Chondrocyte (in vitro differentiated cells): ENCODE data around the gene CALN1. TPM values are rescaled to one million over a fixed set of nuclear protein-coding genes. Genes with fewer than 3 reads are reported as not detected.

Experiments
- DNase-seq: peaks from one replicate; pipeline ENCODE4 v3.0.0; 2021; ENCODE audit warnings: mixed read lengths, low spot score
- H3K27ac Mint-ChIP-seq: one replicate; pipeline ENCODE4 v1.8.0; 2021; ENCODE audit warnings: mild to moderate bottlenecking, moderate library complexity, mixed read lengths; ENCODE audit not compliant: unreplicated experiment
- H3K27me3 Mint-ChIP-seq: 2 replicates; pipeline ENCODE4 v1.8.0; 2021; ENCODE audit warnings: low read depth, mixed read lengths
- H3K36me3 Mint-ChIP-seq: 2 replicates; pipeline ENCODE4 v1.8.0; 2021; ENCODE audit warnings: low read depth, mixed read lengths
- H3K4me1 Mint-ChIP-seq: 2 replicates; pipeline ENCODE4 v1.8.0; 2021; ENCODE audit warnings: low read depth, mild to moderate bottlenecking, mixed read lengths
- H3K4me3 Mint-ChIP-seq: one replicate; pipeline ENCODE4 v1.8.0; 2021; ENCODE audit warnings: mild to moderate bottlenecking, moderate library complexity, mixed read lengths; ENCODE audit not compliant: unreplicated experiment
- H3K9me3 Mint-ChIP-seq: 2 replicates; pipeline ENCODE4 v1.8.0; 2021; ENCODE audit warnings: low read depth, mixed read lengths
- total RNA-seq: library from RNA; stranded (reverse); gene quantifications from 3 replicates; pipeline ENCODE4 v1.2.1, GENCODE V29; 2021
- TF ChIP-seq, protein P1 (sequence below): fragments of 200-600 bp; sonication (generic); IDR thresholded peaks from 2 replicates; pipeline ENCODE4 v1.5.0; 2021; ENCODE audit warnings: antibody characterized with exemption, mild to moderate bottlenecking, moderate library complexity

Gene CALN1
- total RNA-seq, 1 donor from 2014 or later: not detected

DNA sequence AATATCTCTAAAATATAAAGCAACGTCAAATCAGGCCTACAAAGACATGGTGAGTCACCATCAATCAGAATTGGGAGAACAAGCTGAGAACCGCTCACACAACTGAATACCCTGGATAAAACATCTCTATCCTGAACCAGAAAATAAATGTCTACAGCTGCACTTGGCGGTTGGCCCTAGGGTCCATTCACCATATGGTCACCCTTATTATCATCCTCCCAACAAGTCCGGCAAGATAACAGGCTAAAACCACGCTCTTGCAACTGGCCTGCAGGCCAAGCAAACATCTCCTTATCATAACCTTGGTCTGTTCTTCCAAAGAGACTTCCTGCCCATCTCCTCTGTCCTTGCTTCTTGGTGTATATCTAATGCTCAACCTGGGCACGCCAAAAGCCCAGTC, 310.7 kb downstream of the CALN1 start:
- Mint-ChIP-seq H3K27me3 (no peaks in the 10 kb centered on the region), H3K36me3 (no peaks in the 10 kb centered on the region), H3K9me3 (peaks cover 2% of the 10 kb centered on the region), H3K4me1 (peaks cover 17% of the 10 kb centered on the region), H3K4me3 (no peak overlapping the region), H3K27ac (no peak overlapping the region)
- TF ChIP-seq, protein P1, sequence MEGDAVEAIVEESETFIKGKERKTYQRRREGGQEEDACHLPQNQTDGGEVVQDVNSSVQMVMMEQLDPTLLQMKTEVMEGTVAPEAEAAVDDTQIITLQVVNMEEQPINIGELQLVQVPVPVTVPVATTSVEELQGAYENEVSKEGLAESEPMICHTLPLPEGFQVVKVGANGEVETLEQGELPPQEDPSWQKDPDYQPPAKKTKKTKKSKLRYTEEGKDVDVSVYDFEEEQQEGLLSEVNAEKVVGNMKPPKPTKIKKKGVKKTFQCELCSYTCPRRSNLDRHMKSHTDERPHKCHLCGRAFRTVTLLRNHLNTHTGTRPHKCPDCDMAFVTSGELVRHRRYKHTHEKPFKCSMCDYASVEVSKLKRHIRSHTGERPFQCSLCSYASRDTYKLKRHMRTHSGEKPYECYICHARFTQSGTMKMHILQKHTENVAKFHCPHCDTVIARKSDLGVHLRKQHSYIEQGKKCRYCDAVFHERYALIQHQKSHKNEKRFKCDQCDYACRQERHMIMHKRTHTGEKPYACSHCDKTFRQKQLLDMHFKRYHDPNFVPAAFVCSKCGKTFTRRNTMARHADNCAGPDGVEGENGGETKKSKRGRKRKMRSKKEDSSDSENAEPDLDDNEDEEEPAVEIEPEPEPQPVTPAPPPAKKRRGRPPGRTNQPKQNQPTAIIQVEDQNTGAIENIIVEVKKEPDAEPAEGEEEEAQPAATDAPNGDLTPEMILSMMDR: no peak
- no peak for DNase-seq

GRCh38 chr7:72099784-72100183, 312.4 kb downstream of the CALN1 start:
- no peak for DNase-seq
- Mint-ChIP-seq H3K27me3 (no peaks in the 10 kb centered on the region), H3K27ac (peak overlapping the region; percentile 41), H3K4me1 (peaks cover 17% of the 10 kb centered on the region), H3K9me3 (peaks cover 2% of the 10 kb centered on the region), H3K36me3 (no peaks in the 10 kb centered on the region), H3K4me3 (no peak overlapping the region)
- TF ChIP-seq, protein P1: no peak

DNA sequence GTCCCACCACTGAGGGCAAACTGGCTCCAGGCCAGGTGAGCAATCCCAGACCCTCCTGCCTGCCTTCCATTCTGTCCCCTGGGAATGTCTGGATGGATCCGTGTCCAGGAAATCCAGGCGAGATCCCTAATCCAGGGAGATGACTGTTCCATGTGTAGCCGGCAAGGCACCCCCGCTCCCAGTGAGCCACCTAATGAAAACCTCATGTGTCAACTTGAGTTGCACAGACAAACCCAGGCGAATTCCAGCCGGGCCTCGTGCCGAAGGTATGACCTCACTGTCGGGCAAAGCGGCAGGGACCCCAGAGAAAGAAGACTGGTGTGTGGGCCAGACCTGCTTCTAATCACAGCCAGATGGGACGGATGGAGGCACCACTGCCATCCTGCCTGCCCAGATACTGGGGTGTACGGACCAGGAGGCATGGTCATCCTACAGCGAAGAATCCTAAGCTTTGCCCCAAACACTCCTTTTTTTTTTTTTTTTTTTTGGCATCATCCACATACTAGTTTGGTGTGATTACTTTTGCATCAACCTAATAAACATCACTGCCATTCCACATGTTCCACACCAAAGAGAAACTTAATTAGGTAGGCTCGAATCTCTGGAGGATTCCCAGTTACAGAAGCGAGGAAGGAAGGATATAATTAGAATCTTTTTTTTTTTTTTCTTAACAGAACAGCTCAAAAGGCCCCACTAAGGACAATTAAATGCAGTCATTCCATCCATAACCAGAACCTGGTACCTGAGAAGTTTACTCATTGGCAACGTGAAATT, 313.1 kb downstream of the CALN1 start:
- Mint-ChIP-seq H3K4me3 (no peak overlapping the region), H3K27me3 (no peaks in the 10 kb centered on the region), H3K4me1 (peaks cover 17% of the 10 kb centered on the region), H3K27ac (peak overlapping the region; percentile 81), H3K9me3 (peaks cover 2% of the 10 kb centered on the region), H3K36me3 (no peaks in the 10 kb centered on the region)
- TF ChIP-seq, protein P1: no peak
- no peak for DNase-seq

GRCh38 chr7:72097226-72097625, 314.9 kb downstream of the CALN1 start:
- H3K36me3 Mint-ChIP-seq: no peaks in the 10 kb centered on the region
- H3K9me3 Mint-ChIP-seq: peaks cover 2% of the 10 kb centered on the region
- H3K27me3 Mint-ChIP-seq: no peaks in the 10 kb centered on the region
- no peak overlapping the region for H3K27ac Mint-ChIP-seq
- TF ChIP-seq, protein P1: no peak
- no peak for DNase-seq
- peaks cover 17% of the 10 kb centered on the region for H3K4me1 Mint-ChIP-seq
- no peak overlapping the region for H3K4me3 Mint-ChIP-seq

GRCh38 chr7:72092769-72093168, 319.4 kb downstream of the CALN1 start:
- Mint-ChIP-seq H3K36me3 (no peaks in the 10 kb centered on the region), H3K27ac (no peak overlapping the region), H3K4me3 (no peak overlapping the region), H3K27me3 (no peaks in the 10 kb centered on the region), H3K9me3 (peaks cover 7% of the 10 kb centered on the region), H3K4me1 (no peaks in the 10 kb centered on the region)
- DNase-seq: no peak
- TF ChIP-seq, protein P1: no peak
